Measurements from ENCODE around the gene TANGO2. TPM values are rescaled to one million over a fixed set of nuclear protein-coding genes. Genes with fewer than 3 reads are reported as not detected.

TANGO2 gene
- total and polyA plus RNA-seq, 2 donors (not counting 1 experiment from before 2014, with no cell fraction given): 75.5 to 75.6 TPM

GRCh38 chr22:20011123-20011992 lies 9.6 kb upstream of the TANGO2 start:
- no peak overlapping the region for H3K27ac Mint-ChIP-seq
- intact Hi-C loops (cut with micrococcal nuclease): no loop called here
- TF ChIP-seq CTCF (IDR thresholded peaks at IDR 0.05): no peak
- TF ChIP-seq EZH2 (IDR thresholded peaks at IDR 0.05; ENCODE audit: borderline replicate concordance, insufficient read depth, low read depth, low read length, poor library complexity, severe bottlenecking): no peak
- peaks cover 5% of the 10 kb centered on the region for H3K79me2 ChIP-seq (ENCODE audit: control insufficient read depth, insufficient read depth, low read length)
- no peak for ATAC-seq (ENCODE audit: low read depth)
- H3K4me1 Mint-ChIP-seq: peaks cover 7% of the 10 kb centered on the region
- H2AFZ ChIP-seq (ENCODE audit: insufficient read depth, low read depth, low read length, poor library complexity, severe bottlenecking): no peak overlapping the region
- H3K4me3 ChIP-seq (ENCODE audit: control extremely low read depth in 1 of 5, extremely low read depth in 1 of 5, insufficient read depth in 1 of 5, low read depth in 2 of 5, low read length in 4 of 5): no peak overlapping the region
- no peaks in the 10 kb centered on the region for H3K4me1 ChIP-seq (ENCODE audit: control insufficient read depth in 2 of 2, insufficient read depth in 2 of 2, low read length in 2 of 2)
- no peak overlapping the region for H3K4me2 ChIP-seq (replicated peaks; ENCODE audit: low read depth, low read length, poor library complexity, severe bottlenecking)
- H3K27me3 Mint-ChIP-seq: no peaks in the 10 kb centered on the region
- H3K36me3 ChIP-seq (replicated peaks in 1 of 2; ENCODE audit: control extremely low read depth in 1 of 2, control insufficient read depth in 1 of 2, extremely low read depth in 1 of 2, insufficient read depth in 2 of 2, low read length in 1 of 2): no peaks in the 10 kb centered on the region
- no peak overlapping the region for H3K27ac ChIP-seq (ENCODE audit: low read length in 2 of 2)
- POLR2A ChIA-PET: no interaction called here
- H3K9ac ChIP-seq (ENCODE audit: low read length): no peak overlapping the region
- H4K20me1 ChIP-seq (ENCODE audit: control insufficient read depth, insufficient read depth, low read length, poor library complexity, severe bottlenecking): no peaks in the 10 kb centered on the region
- no peaks in the 10 kb centered on the region for H3K9me3 ChIP-seq (ENCODE audit: control extremely low read depth in 1 of 3, control insufficient read depth in 2 of 3, insufficient read depth in 1 of 3, low read length in 2 of 3)
- CTCF ChIA-PET: interaction anchor here (4.8 kb wide), 1 partner anchor 39 kb away, joined by 65 read pairs; no protein-coding TSS in a partner anchor
- no peaks in the 10 kb centered on the region for H3K9me3 Mint-ChIP-seq (ENCODE audit: insufficient read depth)
- no peak for DNase-seq
- WGBS (ENCODE audit: insufficient coverage): 80% methylated on average over 20 of the region's 20 CpGs
- no peak overlapping the region for H3K4me3 Mint-ChIP-seq
- peaks cover 0 to 9% (median 0%) of the 10 kb centered on the region in 4 experiments for H3K27me3 ChIP-seq (replicated peaks in 1 of 4; ENCODE audit: control extremely low read depth in 1 of 4, control insufficient read depth in 3 of 4, insufficient read depth in 4 of 4, low read length in 3 of 4)

All from B cell (primary cell).